GM19025 (cell line): ENCODE data around the gene PPP2R2B.
"Not testable (repeated sequence)": the region's sequence is repeated elsewhere in the genome, so short reads cannot be mapped to it uniquely, and the experiment has no call there.

Source experiments
- ATAC-seq: cut with Tn5 transposase; IDR thresholded peaks from one replicate; pipeline ENCODE4 v1.9.1; 2021; ENCODE audit warnings: mild to moderate bottlenecking, low read depth, moderate library complexity; ENCODE audit not compliant: unreplicated experiment

PPP2R2B gene

GRCh38 chr5:146568161-146568560 is 310.4 kb downstream of the PPP2R2B start:
- no peak for ATAC-seq

GRCh38 chr5:146565764-146566367 is 312.7 kb downstream of the PPP2R2B start:
- peak; percentile 85 for ATAC-seq

GRCh38 chr5:146564007-146564762 is 314.4 kb downstream of the PPP2R2B start:
- ATAC-seq = no peak

- no peak for ATAC-seq
Observed at GRCh38 chr5:146562461-146562860, 316.1 kb downstream of the PPP2R2B start.

- no peak for ATAC-seq
Observed at GRCh38 chr5:146561711-146562110, 316.8 kb downstream of the PPP2R2B start.

GRCh38 chr5:146560205-146560812 is 318.2 kb downstream of the PPP2R2B start:
- ATAC-seq = no peak

GRCh38 chr5:146556884-146557283 is 321.7 kb downstream of the PPP2R2B start:
- not testable (repeated sequence) for ATAC-seq

GRCh38 chr5:146553446-146553845 is 325.1 kb downstream of the PPP2R2B start:
- ATAC-seq = no peak

- no peak for ATAC-seq
Observed at GRCh38 chr5:146549615-146550014, 328.9 kb downstream of the PPP2R2B start.

- no peak for ATAC-seq
Observed at GRCh38 chr5:146548781-146549449, 329.6 kb downstream of the PPP2R2B start.

GRCh38 chr5:146544232-146544631 is 334.3 kb downstream of the PPP2R2B start:
- no peak for ATAC-seq

- ATAC-seq = peak; percentile 96
Observed at GRCh38 chr5:146541958-146542849, 336.4 kb downstream of the PPP2R2B start.

- no peak for ATAC-seq
Observed at GRCh38 chr5:146540414-146540813, 338.1 kb downstream of the PPP2R2B start.

GRCh38 chr5:146539973-146540372 is 338.6 kb downstream of the PPP2R2B start:
- no peak for ATAC-seq

- ATAC-seq = no peak
Observed at GRCh38 chr5:146538432-146538831, 340.1 kb downstream of the PPP2R2B start.

GRCh38 chr5:146533882-146534281 is 344.7 kb downstream of the PPP2R2B start:
- no peak for ATAC-seq

GRCh38 chr5:146533260-146533857 is 345.2 kb downstream of the PPP2R2B start:
- ATAC-seq = peak; percentile 83
